Heart left ventricle (tissue), 16 donors: Measurements from ENCODE around the gene DCAF16. TPM values are rescaled to one million over a fixed set of nuclear protein-coding genes. Genes with fewer than 3 reads are reported as not detected.
A peak's percentile ranks its signal among the peaks of the same experiment; 100 is the strongest.

ENCODE experiments used
- ATAC-seq, 4 donors: fragments of 200-7000 bp; cut with Tn5 transposase; one replicate each; pipeline ENCODE4 v1.9.1; 2020 to 2022; ENCODE audit warnings: moderate library complexity in 4 of 4, mild to moderate bottlenecking in 3 of 4, moderate number of reproducible peaks in 1 of 4
- DNase-seq, 5 donors: peaks; one replicate each; pipeline ENCODE4 v3.0.0-alpha.2; 2020
- H3K27ac ChIP-seq, 12 donors: fragments of 200-600 bp; sonication (generic) in 4 of 12; one replicate each; pipeline versions ENCODE4 v1.5.0 to v1.8.0; 2016 to 2022; ENCODE audit warnings: mild to moderate bottlenecking in 2 of 12
- H3K27me3 ChIP-seq, 9 donors: fragments of 200-600 bp; sonication (generic) in 2 of 9; one replicate each; pipeline versions ENCODE4 v1.5.1 to v1.8.0; 2016 to 2022; ENCODE audit warnings: mild to moderate bottlenecking in 3 of 9
- H3K36me3 ChIP-seq, 9 donors: fragments of 200-600 bp; sonication (generic) in 2 of 9; one replicate each; pipeline versions ENCODE4 v1.5.0 to v1.8.0; 2018 to 2022; ENCODE audit warnings: mild to moderate bottlenecking in 2 of 9
- H3K4me1 ChIP-seq, 12 donors: fragments of 200-600 bp; sonication (generic) in 4 of 12; one replicate each; pipeline versions ENCODE4 v1.5.0 to v1.8.0; 2016 to 2022; ENCODE audit warnings: mild to moderate bottlenecking in 3 of 12
- H3K4me3 ChIP-seq, 12 donors: fragments of 200-600 bp; sonication (generic) in 4 of 12; one replicate each; pipeline versions ENCODE4 v1.5.0 to v1.8.0; 2017 to 2022; ENCODE audit warnings: mild to moderate bottlenecking in 9 of 12, moderate library complexity in 4 of 12
- H3K9me3 ChIP-seq, 12 donors: fragments of 200-600 bp; sonication (generic) in 4 of 12; one replicate each; pipeline versions ENCODE4 v1.5.0 to v1.8.0; 2016 to 2022; ENCODE audit warnings: mild to moderate bottlenecking in 1 of 12
- POLR2A ChIP-seq, 2 donors: fragments of 450-650 bp; IDR thresholded peaks; one replicate each; pipeline ENCODE4 v1.6.1; 2017; ENCODE audit warnings: antibody characterized with exemption in 2 of 2, mild to moderate bottlenecking in 2 of 2, moderate library complexity in 2 of 2
- WGBS, 4 donors: extraction: QIAGEN DNeasy Blood & Tissue Kit in 2 of 4; methylation state at CpG; one replicate each; pipeline versions ENCODE4 v1.1.5 to v1.1.7; 2013 to 2018; 5-methylcytosine and 5-hydroxymethylcytosine counted together
- intact Hi-C, 10 donors: fragments of 100-400 bp; cut with DNase I; formaldehyde crosslinking; loops; one replicate each; pipeline versions ENCODE4 v1.11.1 to v1.14.2; 2022
- long read RNA-seq, 3 donors: library from polyadenylated mRNA; unstranded; transcript quantifications; one replicate each; pipeline ENCODE4 v2.0.0, GENCODE V29; 2020 to 2021
- polyA plus RNA-seq, 2 donors: library from polyadenylated mRNA; stranded (reverse); fragments of 200-250 nt; gene quantifications; one replicate each; pipeline ENCODE4 v1.2.3, GENCODE V29; 2013
- total RNA-seq, 9 donors: library from RNA; depleted of rRNA in 2 of 9; stranded (reverse); fragments of >200 nt in 2 of 9; fragmentation: NEBNext Ultra II Directional in 3 of 9; extraction: Animal tissue kit (Norgen Biotek cat#: 25700) in 3 of 9; gene quantifications; one replicate each; pipeline versions ENCODE4 v1.1.0 to v1.2.4, GENCODE V29; 2016 to 2023
- TF ChIP-seq, protein P1 (sequence below), 12 donors: fragments of 200-600 bp; sonication (generic) in 4 of 12; IDR thresholded peaks; one replicate each; pipeline versions ENCODE4 v1.5.0 to v1.8.0; 2018 to 2022; ENCODE audit warnings: antibody characterized with exemption in 12 of 12, mild to moderate bottlenecking in 5 of 12
- donor health status: ischemic (EF 13 %, LVEDD 7.1; RV severe dilation, severe dysfunction).
- donor health status: healthy with polysubstance abuse.
- donor health status: DM: no; HTN: yes; CAD: no.
- donor health status: DM: no; HTN: no; CAD: no.
- donor health status: ischemic (EF 25% LVEDD 6.9; RV normal size, moderate dysfunction).
- donor health status: ischemic (EF 25% LVEDD 5.7; RV mildly dilated, moderate dysfunction).
- donor health status: healthy.
- donor health status: DM: yes; HTN: yes; CAD: no.
- donor health status: ischemic (EF 35%, LVEDD 5.7; RV mildly dilated, moderate dysfunction).
- donor health status: nonischemic (EF 11% LVEDD 7.7; RV severe dilation, severe dysfunction).
- donor health status: DM: yes; HTN: yes; CAD: no.
- donor health status: PGD.
- donor health status: ischemic (EF 29% LVEDD 5.4; RV normal size, mild dysfunction).
- donor health status: nonischemic (EF 23%, LVEDD 6.1; RV moderate dilation, normal function).

Gene DCAF16
- total RNA-seq = 10 to 100 TPM; 14.2 to 23.5 (median 19.1) TPM
- 10 to 100 TPM in 1 of 2 donors, 1 to 10 TPM in 1; 6.0 to 11.1 TPM for polyA plus RNA-seq
- long read RNA-seq, donor 1, full-length matches to known transcripts = 4 of 10 reads
- long read RNA-seq, donor 1, partial matches to known transcripts = 1 of 10 reads
- long read RNA-seq, donor 1, other reads (novel, unspliced or antisense) = 5 of 10 reads
- long read RNA-seq, donor 2, full-length matches to known transcripts = 16 of 36 reads
- long read RNA-seq, donor 2, partial matches to known transcripts = 16 of 36 reads
- long read RNA-seq, donor 2, other reads (novel, unspliced or antisense) = 4 of 36 reads
- long read RNA-seq, donor 3, partial matches to known transcripts = 0 of 4 reads
- long read RNA-seq, donor 3, other reads (novel, unspliced or antisense) = 4 of 4 reads

DNA sequence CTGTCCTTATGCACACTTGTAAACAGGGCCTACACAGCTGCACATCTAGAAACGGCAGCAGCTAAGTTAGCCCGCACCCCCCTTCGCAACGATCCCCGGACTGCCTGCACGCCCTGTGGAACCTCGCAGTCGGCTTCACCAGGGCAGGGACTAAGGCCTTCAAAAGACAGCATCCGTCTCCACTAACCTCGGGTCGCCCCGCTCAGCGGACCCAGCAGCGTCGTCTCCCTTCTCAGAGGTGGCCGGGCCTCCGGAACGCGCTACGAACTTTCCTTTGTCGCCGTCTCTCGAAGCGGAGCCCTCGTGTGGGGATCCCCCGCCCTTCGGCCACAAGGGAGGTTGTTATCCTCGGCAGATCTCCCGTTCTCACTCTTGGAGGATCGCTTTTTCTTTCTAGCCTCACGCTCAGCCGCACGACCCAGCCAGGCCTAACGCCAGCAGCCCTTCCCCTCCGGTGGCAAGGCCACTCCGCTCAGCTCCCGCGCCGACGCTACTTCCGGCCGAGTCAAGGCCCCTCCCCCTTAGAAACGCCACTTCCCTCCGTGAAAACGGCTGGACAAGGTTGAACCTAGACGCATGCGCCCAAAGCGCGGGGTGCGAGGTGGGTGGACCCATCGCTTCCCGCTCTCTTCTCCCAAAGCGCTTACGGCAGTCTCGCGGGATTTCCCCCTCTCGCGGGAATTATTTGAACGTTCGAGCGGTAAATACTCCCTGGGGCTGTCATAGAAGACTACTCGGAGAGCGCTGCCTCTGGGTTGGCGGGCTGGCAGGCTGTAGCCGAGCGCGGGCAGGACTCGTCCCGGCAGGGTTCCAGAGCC is at the start of gene DCAF16, which contains the start of gene NCAPG:
TSS of gene DCAF16 (minus strand) at position 498 of the 818 bp plus-strand sequence. CDS start 6,616 bp downstream, outside the sequence.
TSS of gene NCAPG (plus strand) at position 720 of the 818 bp plus-strand sequence. CDS start 99 bp downstream, outside the sequence.
- Histone ChIP-seq H3K4me3 (peak within 1 kb of the TSS; percentile 72 to 90 (median 77)), H3K27me3 (no peaks in the 10 kb centered on the region), H3K36me3 (peaks cover 0 to 8% (median 0%) of the 10 kb centered on the region in 9 donors), H3K4me1 (peaks cover 5 to 61% (median 39%) of the 10 kb centered on the region in 12 donors), H3K27ac (peak within 1 kb of the TSS; percentile 86 to 98 (median 94)), H3K9me3 (no peaks in the 10 kb centered on the region)
- intact Hi-C loops = loop anchor here in 9 of 10 donors (1.0 to 10.0 kb wide), 8 partner anchors 196 to 554 kb away; partner anchors contain the start of genes LCORL (in 7 of the 9), LAP3 (in 1 of the 9) and MED28 (in 1 of the 9)
- peak; percentile 75 to 94 for TF ChIP-seq POLR2A (IDR thresholded peaks at IDR 0.05)
- TF ChIP-seq, protein P1, sequence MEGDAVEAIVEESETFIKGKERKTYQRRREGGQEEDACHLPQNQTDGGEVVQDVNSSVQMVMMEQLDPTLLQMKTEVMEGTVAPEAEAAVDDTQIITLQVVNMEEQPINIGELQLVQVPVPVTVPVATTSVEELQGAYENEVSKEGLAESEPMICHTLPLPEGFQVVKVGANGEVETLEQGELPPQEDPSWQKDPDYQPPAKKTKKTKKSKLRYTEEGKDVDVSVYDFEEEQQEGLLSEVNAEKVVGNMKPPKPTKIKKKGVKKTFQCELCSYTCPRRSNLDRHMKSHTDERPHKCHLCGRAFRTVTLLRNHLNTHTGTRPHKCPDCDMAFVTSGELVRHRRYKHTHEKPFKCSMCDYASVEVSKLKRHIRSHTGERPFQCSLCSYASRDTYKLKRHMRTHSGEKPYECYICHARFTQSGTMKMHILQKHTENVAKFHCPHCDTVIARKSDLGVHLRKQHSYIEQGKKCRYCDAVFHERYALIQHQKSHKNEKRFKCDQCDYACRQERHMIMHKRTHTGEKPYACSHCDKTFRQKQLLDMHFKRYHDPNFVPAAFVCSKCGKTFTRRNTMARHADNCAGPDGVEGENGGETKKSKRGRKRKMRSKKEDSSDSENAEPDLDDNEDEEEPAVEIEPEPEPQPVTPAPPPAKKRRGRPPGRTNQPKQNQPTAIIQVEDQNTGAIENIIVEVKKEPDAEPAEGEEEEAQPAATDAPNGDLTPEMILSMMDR (IDR thresholded peaks at IDR 0.05) = no peak
- ATAC-seq = peak; percentile 100
- peak; percentile 99 to 100 (median 100) for DNase-seq
- WGBS, 4 donors = 0 to 1% (median 0%) methylated on average over 39 to 69 of the region's 69 CpGs

DNA sequence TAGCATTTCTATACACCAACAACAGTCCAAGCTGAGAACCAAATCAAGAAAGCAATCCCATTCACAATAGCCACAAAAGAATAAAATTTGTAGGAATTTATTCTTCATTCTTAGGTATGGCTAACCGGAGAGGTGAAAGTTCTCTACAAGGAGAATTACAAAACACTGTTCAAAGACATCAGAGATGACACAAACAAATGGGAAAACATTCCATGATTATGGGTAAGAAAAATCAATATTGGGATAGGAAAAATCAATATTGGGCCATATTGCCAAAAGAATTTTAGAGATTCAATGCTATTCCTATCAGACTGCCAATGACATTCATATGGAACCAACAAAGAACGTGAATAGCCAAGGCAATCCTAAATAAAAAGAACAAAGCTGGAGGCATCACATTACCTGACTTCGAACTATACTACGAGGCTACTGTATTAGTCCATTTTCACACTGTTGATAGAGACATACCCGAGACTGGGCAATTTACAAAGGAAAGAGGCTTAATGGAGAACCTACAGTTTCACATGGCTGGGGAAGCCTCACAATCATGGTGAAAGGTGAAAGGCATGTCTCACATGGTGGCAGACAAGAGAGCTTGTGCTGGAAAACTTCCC is 49.3 kb upstream of the DCAF16 start:
- WGBS, 4 donors = 96 to 99% (median 98%) methylated on average over 5 of the region's 5 CpGs
- Histone ChIP-seq H3K4me1 (no peaks in the 10 kb centered on the region), H3K4me3 (no peak overlapping the region), H3K9me3 (peaks cover 0 to 46% (median 2%) of the 10 kb centered on the region in 12 donors), H3K27me3 (no peaks in the 10 kb centered on the region), H3K27ac (no peak overlapping the region), H3K36me3 (peaks cover 0 to 6% (median 0%) of the 10 kb centered on the region in 9 donors)
- intact Hi-C loops = no loop called here
- ATAC-seq (no peak), DNase-seq (no peak)
- TF ChIP-seq POLR2A (IDR thresholded peaks at IDR 0.05) = no peak
- TF ChIP-seq, protein P1 (IDR thresholded peaks at IDR 0.05) = no peak

DNA sequence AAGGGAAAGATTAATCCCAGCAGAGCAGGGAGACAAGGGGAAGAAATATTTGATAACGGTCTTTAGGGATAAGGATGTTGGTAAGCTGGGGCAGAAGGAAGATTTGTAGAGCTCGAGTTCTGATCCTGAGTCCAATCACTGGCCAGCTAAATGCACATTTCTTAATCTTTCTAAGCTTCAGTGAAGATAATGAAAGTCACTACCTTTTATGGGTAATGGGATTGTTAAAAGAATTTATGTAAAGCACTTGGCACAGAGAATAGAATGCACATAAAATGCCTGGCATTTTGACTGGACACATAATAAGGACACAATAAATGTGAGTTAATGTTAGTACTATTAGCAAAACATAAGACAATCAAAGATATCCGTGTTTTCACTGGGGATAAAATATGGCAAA is 43.5 kb upstream of the DCAF16 start:
- Histone ChIP-seq H3K27me3 (no peaks in the 10 kb centered on the region), H3K9me3 (peaks cover 0 to 16% (median 0%) of the 10 kb centered on the region in 12 donors), H3K36me3 (no peaks in the 10 kb centered on the region), H3K4me1 (no peaks in the 10 kb centered on the region), H3K4me3 (no peak overlapping the region), H3K27ac (no peak overlapping the region)
- intact Hi-C loops = no loop called here
- ATAC-seq (no peak), DNase-seq (no peak)
- WGBS, 4 donors = 78 to 90% (median 86%) methylated on average over 3 of the region's 3 CpGs
- TF ChIP-seq, protein P1 (IDR thresholded peaks at IDR 0.05) = no peak
- TF ChIP-seq POLR2A (IDR thresholded peaks at IDR 0.05) = no peak
